ENCODE data around the gene BICRA.
"Not testable (repeated sequence)": the region's sequence is repeated elsewhere in the genome, so short reads cannot be mapped to it uniquely, and the experiment has no call there.

Gene BICRA

DNA sequence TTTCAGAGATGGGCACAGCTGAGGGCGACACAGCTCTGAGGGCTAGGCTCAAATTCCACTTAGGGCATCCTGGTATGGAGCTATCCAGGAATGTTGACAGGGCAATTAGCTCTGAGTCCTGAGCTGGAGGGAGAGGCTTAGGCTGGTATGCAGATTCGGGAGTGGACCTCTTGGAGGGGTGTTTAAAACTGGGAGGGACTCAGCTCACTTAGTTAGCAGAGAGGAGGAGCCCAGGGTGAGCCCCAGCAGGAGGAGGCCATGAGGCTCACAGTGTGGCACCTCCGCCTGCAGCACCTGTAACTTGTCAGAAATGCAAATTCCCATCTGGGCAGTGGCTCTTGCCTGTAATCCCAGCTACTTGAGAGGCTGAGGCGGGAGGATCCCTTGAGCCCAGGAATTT, 126.2 kb downstream of the BICRA start:
- peaks cover 28 to 31% of the 10 kb centered on the region in 2 donors for H3K27me3 Mint-ChIP-seq
- no peak overlapping the region for H3K4me3 Mint-ChIP-seq
- peaks cover 0 to 4% of the 10 kb centered on the region in 2 donors for H3K4me1 Mint-ChIP-seq (ENCODE audit: low read depth in 2 of 2)
- no peak overlapping the region for H3K27ac Mint-ChIP-seq
- H3K9me3 Mint-ChIP-seq = no peaks in the 10 kb centered on the region
- peaks cover 4% of the 10 kb centered on the region for H3K36me3 Mint-ChIP-seq (ENCODE audit: insufficient read depth)
- ATAC-seq (replicated peaks) = no peak
- no peak for DNase-seq

- Mint-ChIP-seq H3K27me3 (peaks cover 0 to 5% of the 10 kb centered on the region in 2 donors), H3K9me3 (no peaks in the 10 kb centered on the region), H3K4me1 (ENCODE audit: low read depth in 2 of 2) (peaks cover 7 to 10% of the 10 kb centered on the region in 2 donors), H3K4me3 (no peak overlapping the region), H3K27ac (no peak overlapping the region), H3K36me3 (ENCODE audit: insufficient read depth) (peaks cover 9% of the 10 kb centered on the region)
- no peak for DNase-seq
- no peak for ATAC-seq (replicated peaks)
These were observed 132.1 kb downstream of the BICRA start for GRCh38 chr19:47740866-47741519.

- peak overlapping the region in 1 of 2 donors; percentile 9 for H3K27ac Mint-ChIP-seq
- DNase-seq = no peak
- ATAC-seq (replicated peaks) = no peak
These were observed 132.7 kb downstream of the BICRA start for GRCh38 chr19:47741544-47742140.

DNA sequence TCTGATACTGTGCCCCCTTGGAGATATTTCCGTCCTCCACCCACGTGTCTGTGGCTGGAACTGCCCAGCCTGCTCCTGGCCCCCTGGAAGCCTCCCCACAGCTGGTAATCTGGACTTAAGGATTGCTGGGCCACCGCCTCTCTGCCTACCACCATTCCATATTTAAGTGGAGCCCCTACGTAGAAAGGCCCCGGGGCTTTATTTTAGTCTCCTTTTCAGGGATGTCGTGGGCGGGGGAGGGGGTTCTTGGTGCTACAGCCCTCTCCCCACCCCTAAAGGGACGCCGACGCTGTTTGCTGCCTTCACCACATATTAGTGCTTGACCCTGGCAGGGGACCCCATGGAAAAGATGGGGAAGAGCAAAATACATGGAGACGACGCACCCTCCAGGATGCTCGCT, 133.7 kb downstream of the BICRA start:
- H3K27ac Mint-ChIP-seq = no peak overlapping the region
- peaks cover 11 to 13% of the 10 kb centered on the region in 2 donors for H3K4me1 Mint-ChIP-seq (ENCODE audit: low read depth in 2 of 2)
- peaks cover 18% of the 10 kb centered on the region for H3K36me3 Mint-ChIP-seq (ENCODE audit: insufficient read depth)
- H3K9me3 Mint-ChIP-seq = no peaks in the 10 kb centered on the region
- peak overlapping the region; percentile 74 to 99 for H3K4me3 Mint-ChIP-seq
- DNase-seq (no peak), ATAC-seq (replicated peaks) (no peak)
- no peaks in the 10 kb centered on the region for H3K27me3 Mint-ChIP-seq

More at GRCh38 chr19:47741544-47742140, 132.7 kb downstream of the BICRA start:
- Mint-ChIP-seq H3K4me3 (peak overlapping the region; percentile 11 to 13), H3K4me1 (ENCODE audit: low read depth in 2 of 2) (peaks cover 7 to 13% of the 10 kb centered on the region in 2 donors), H3K36me3 (ENCODE audit: insufficient read depth) (peaks cover 15% of the 10 kb centered on the region), H3K27me3 (no peaks in the 10 kb centered on the region), H3K9me3 (no peaks in the 10 kb centered on the region)

GRCh38 chr19:47745010-47745901, 136.3 kb downstream of the BICRA start, which contains the start of gene NOP53:
TSS of gene NOP53 (plus strand) at chr19:47745546. CDS start at chr19:47745560, 14 bp downstream.
- ATAC-seq (replicated peaks) = peak; percentile 81
- H3K27me3 Mint-ChIP-seq = no peaks in the 10 kb centered on the region
- peaks cover 44% of the 10 kb centered on the region for H3K36me3 Mint-ChIP-seq (ENCODE audit: insufficient read depth)
- peak within 1 kb of the TSS; percentile 97 to 99 for H3K4me3 Mint-ChIP-seq
- peaks cover 23 to 25% of the 10 kb centered on the region in 2 donors for H3K4me1 Mint-ChIP-seq (ENCODE audit: low read depth in 2 of 2)
- peak within 1 kb of the TSS; percentile 99 for H3K27ac Mint-ChIP-seq
- peak; percentile 96 to 97 (median 97) for DNase-seq
- no peaks in the 10 kb centered on the region for H3K9me3 Mint-ChIP-seq

GRCh38 chr19:47746129-47746528, 137.2 kb downstream of the BICRA start:
- peak overlapping the region in 1 of 2 donors; percentile 99 for H3K27ac Mint-ChIP-seq
- H3K36me3 Mint-ChIP-seq (ENCODE audit: insufficient read depth) = peaks cover 51% of the 10 kb centered on the region
- not testable (repeated sequence) for ATAC-seq (replicated peaks); H3K27me3 Mint-ChIP-seq; DNase-seq; H3K9me3 Mint-ChIP-seq
- H3K4me1 Mint-ChIP-seq (ENCODE audit: low read depth in 2 of 2) = peaks cover 23 to 25% of the 10 kb centered on the region in 2 donors
- peak overlapping the region; percentile 97 to 99 for H3K4me3 Mint-ChIP-seq

DNA sequence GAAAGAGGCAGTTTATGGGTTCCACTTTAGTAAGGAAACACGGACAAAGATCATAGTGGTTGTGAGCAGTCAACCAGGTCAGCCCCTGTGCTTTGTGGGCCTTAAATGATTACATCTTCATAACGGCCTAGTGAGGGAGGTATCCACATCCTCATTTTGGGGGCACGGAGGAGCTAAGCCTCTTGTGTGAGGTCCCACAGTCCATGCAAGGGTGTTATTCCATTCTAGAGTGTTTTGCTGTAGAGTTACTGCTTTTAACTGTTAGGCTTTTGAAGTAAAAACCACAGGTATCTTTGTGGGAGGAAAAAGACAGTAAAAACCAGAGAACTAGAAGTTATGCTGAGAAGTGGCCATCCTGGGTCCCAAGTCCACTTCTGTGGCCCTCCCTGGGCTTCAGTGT, 140.4 kb downstream of the BICRA start:
- ATAC-seq (replicated peaks) (no peak), DNase-seq (no peak)
- no peak overlapping the region for H3K4me3 Mint-ChIP-seq
- no peaks in the 10 kb centered on the region for H3K27me3 Mint-ChIP-seq
- H3K4me1 Mint-ChIP-seq (ENCODE audit: low read depth in 2 of 2) = peaks cover 20% of the 10 kb centered on the region in 2 donors
- H3K9me3 Mint-ChIP-seq = no peaks in the 10 kb centered on the region
- H3K36me3 Mint-ChIP-seq (ENCODE audit: insufficient read depth) = peaks cover 81% of the 10 kb centered on the region
- H3K27ac Mint-ChIP-seq = peak overlapping the region in 1 of 2 donors; percentile 55

- H3K4me1 Mint-ChIP-seq (ENCODE audit: low read depth in 2 of 2) = peaks cover 14 to 16% of the 10 kb centered on the region in 2 donors
- peaks cover 86% of the 10 kb centered on the region for H3K36me3 Mint-ChIP-seq (ENCODE audit: insufficient read depth)
- DNase-seq (no peak), ATAC-seq (replicated peaks) (no peak)
- H3K9me3 Mint-ChIP-seq = no peaks in the 10 kb centered on the region
- H3K4me3 Mint-ChIP-seq = no peak overlapping the region
- H3K27ac Mint-ChIP-seq = no peak overlapping the region
- H3K27me3 Mint-ChIP-seq = no peaks in the 10 kb centered on the region
These were observed 141.8 kb downstream of the BICRA start for GRCh38 chr19:47750752-47751151.

GRCh38 chr19:47752440-47753211, 143.7 kb downstream of the BICRA start:
- H3K27ac Mint-ChIP-seq = peak overlapping the region in 1 of 2 donors; percentile 87
- no peaks in the 10 kb centered on the region for H3K27me3 Mint-ChIP-seq
- no peak overlapping the region for H3K4me3 Mint-ChIP-seq
- DNase-seq (no peak), ATAC-seq (replicated peaks) (no peak)
- H3K9me3 Mint-ChIP-seq = no peaks in the 10 kb centered on the region
- H3K36me3 Mint-ChIP-seq (ENCODE audit: insufficient read depth) = peaks cover 96% of the 10 kb centered on the region
- H3K4me1 Mint-ChIP-seq (ENCODE audit: low read depth in 2 of 2) = peaks cover 12 to 15% of the 10 kb centered on the region in 2 donors
